Body of pancreas (tissue), 4 donors: Measurements from ENCODE around the gene DENND5B. TPM values are rescaled to one million over a fixed set of nuclear protein-coding genes. Genes with fewer than 3 reads are reported as not detected.
"Not testable (repeated sequence)": the region's sequence is repeated elsewhere in the genome, so short reads cannot be mapped to it uniquely, and the experiment has no call there.

Experiments used
- ATAC-seq: fragments of 150-250 bp; one replicate; pipeline ENCODE4 v1.9.1; 2016
- DNase-seq, 4 donors: peaks; one replicate each; pipeline ENCODE4 v3.0.0-alpha.2; 2019
- H3K27ac ChIP-seq, 4 donors: fragments of 200-600 bp; sonication (generic); 1 replicate in 3 of 4; 2 replicates in 1 of 4; pipeline versions ENCODE4 v1.5.1 to v1.6.1; 2016 to 2019; ENCODE audit warnings: mild to moderate bottlenecking in 1 of 4, mixed read lengths in 1 of 4, moderate library complexity in 1 of 4
- H3K27me3 ChIP-seq, 2 donors: fragments of 200-600 bp; sonication (generic); one replicate each; pipeline ENCODE4 v1.6.0; 2016; ENCODE audit warnings: mild to moderate bottlenecking in 1 of 2
- H3K36me3 ChIP-seq, 2 donors: fragments of 200-600 bp; sonication (generic); replicated peaks in 1 of 2; 2 replicates each; pipeline ENCODE4 v1.5.1; 2016; ENCODE audit warnings: low read depth in 2 of 2; ENCODE audit not compliant: insufficient read depth in 1 of 2
- H3K4me1 ChIP-seq: fragments of 200-600 bp; sonication (generic); one replicate; pipeline ENCODE4 v1.6.0; 2016
- H3K4me3 ChIP-seq, 2 donors: fragments of 200-600 bp; sonication (generic); 1 replicate in 1 of 2; 2 replicates in 1 of 2; pipeline ENCODE4 v1.5.1; 2016 to 2019
- H3K9me3 ChIP-seq, 3 donors: fragments of 200-600 bp; sonication (generic); 1 replicate in 2 of 3; 2 replicates in 1 of 3; pipeline ENCODE4 v1.5.1; 2016
- POLR2A ChIP-seq, 3 donors: fragments of 450-650 bp; IDR thresholded peaks; one replicate each; pipeline ENCODE4 v1.6.1; 2016; ENCODE audit warnings: antibody characterized with exemption in 3 of 3, mild to moderate bottlenecking in 2 of 3
- WGBS, 2 donors: methylation state at CpG; one replicate each; pipeline ENCODE4 v1.1.5; 2017; 5-methylcytosine and 5-hydroxymethylcytosine counted together
- intact Hi-C: fragments of 100-400 bp; cut with DNase I; formaldehyde crosslinking; loops from one replicate; pipeline ENCODE4 v1.15.1; 2023
- total RNA-seq, 2 donors: library from RNA; depleted of rRNA; stranded (reverse); fragments of >200 nt; gene quantifications; one replicate each; pipeline ENCODE4 v1.1.0, GENCODE V29; 2016
- TF ChIP-seq, protein P1 (sequence below), 7 experiments: fragments of 450-650 bp in 4 of 7; fragments of 200-600 bp in 3 of 7; sonication (generic) in 3 of 7; IDR thresholded peaks; one replicate each; pipeline ENCODE4 v1.5.1; 2016 to 2019; ENCODE audit warnings: antibody characterized with exemption in 7 of 7

DENND5B gene
- total RNA-seq, 2 donors from 2014 or later: 8.8 to 32.0 TPM

DNA sequence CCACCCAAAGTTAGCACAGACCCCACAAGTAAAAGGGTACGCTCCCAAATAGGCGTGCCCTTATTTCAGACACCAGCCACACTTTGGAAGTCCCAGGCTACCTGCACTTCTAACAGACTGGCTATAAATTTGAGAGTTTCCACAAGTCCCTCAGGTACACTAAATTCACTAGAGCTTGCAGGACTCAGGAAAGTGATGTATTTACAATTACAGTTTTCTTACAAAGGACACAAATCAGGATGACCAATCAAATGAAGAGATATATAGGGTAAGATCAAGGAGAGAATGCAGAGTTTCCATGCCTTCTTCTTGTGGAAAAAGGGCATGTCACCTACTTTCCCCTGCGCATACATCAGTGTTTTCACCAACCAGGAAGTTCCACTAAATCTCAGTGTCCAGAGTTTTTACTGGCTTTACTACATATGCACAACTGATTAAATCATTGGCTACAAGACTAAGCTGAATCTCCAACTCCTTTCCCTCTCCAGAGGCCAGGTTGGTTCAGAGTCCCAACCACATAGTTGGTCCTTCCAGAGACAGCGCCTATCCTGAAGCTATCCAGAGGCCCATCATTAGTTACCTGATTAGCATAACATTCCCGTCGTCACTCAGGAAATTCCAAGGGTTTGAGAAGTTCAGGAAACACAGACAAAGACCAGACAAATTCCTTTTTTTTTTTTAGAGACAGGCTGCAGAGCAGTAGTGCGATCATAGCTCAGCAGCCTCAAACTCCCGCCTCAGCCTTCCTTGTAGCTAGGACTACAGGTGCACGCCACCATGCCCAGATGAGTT lies 84.2 kb downstream of the DENND5B start:
- Histone ChIP-seq H3K4me3 (no peak overlapping the region), H3K36me3 (no peaks in the 10 kb centered on the region), H3K9me3 (peaks cover 0 to 4% (median 0%) of the 10 kb centered on the region in 3 donors), H3K27me3 (no peaks in the 10 kb centered on the region), H3K27ac (no peak overlapping the region), H3K4me1 (no peaks in the 10 kb centered on the region)
- DNase-seq (no peak), ATAC-seq (no peak)
- WGBS, 2 donors: 91 to 97% methylated on average over 9 of the region's 9 CpGs
- intact Hi-C loops: no loop called here
- TF ChIP-seq, protein P1, sequence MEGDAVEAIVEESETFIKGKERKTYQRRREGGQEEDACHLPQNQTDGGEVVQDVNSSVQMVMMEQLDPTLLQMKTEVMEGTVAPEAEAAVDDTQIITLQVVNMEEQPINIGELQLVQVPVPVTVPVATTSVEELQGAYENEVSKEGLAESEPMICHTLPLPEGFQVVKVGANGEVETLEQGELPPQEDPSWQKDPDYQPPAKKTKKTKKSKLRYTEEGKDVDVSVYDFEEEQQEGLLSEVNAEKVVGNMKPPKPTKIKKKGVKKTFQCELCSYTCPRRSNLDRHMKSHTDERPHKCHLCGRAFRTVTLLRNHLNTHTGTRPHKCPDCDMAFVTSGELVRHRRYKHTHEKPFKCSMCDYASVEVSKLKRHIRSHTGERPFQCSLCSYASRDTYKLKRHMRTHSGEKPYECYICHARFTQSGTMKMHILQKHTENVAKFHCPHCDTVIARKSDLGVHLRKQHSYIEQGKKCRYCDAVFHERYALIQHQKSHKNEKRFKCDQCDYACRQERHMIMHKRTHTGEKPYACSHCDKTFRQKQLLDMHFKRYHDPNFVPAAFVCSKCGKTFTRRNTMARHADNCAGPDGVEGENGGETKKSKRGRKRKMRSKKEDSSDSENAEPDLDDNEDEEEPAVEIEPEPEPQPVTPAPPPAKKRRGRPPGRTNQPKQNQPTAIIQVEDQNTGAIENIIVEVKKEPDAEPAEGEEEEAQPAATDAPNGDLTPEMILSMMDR (IDR thresholded peaks at IDR 0.05): no peak
- no peak for TF ChIP-seq POLR2A (IDR thresholded peaks at IDR 0.05)

DNA sequence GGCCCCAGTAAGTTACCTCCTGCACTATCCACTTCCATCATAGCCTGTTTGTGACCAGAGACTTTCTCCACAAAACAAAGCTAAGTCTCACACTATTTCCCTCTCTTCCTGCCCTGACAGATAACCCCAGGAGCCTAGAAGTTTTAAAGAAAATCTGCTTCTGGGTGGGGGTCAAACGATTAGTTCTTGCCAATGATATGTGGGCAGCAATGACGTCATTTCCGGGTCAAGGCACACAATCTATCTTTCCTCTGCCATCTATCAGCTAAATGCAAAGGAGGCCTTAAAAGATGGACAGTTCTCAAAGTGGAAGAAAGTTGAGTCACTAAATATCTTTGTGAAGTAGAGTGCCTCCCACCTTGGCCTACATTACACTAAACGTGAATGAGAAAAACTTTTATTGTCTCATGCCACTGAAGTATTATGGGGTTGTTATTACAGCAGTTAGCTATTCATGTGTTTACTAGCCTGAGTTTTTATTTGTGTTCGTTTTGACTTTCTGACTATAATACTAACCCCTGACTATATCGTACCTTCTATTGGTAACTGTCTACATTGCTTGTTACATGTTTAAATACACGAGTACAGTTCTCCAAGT lies 86.2 kb downstream of the DENND5B start:
- 86 to 90% methylated on average over 7 of the region's 7 CpGs for WGBS, 2 donors
- intact Hi-C loops: no loop called here

DNA sequence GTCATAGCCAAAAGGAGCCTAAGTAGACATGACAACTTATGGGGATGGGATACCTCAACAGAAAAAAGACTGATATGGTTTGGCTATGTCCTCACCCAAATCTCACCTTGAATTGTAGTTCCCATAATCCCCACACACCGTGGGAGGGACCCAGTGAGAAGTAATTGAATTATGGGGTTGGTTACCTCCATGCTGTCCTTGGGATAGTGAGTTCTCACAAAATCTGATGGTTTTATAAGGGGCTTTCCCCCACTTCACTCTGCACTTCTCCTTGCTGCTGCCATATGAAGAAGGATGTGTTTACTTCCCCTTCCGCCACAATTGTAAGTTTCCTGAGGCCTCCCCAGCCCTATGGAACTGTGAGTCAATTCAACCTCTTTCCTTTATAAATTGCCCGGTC lies 89.9 kb downstream of the DENND5B start:
- peaks cover 12% of the 10 kb centered on the region for H3K4me1 ChIP-seq
- H3K27ac ChIP-seq, ATAC-seq, DNase-seq, H3K9me3 ChIP-seq, H3K36me3 ChIP-seq, H3K27me3 ChIP-seq, intact Hi-C loops, H3K4me3 ChIP-seq: not testable (repeated sequence)
- WGBS, 2 donors: 90 to 92% methylated on average over 3 of the region's 3 CpGs

More for the DNA sequence above, 86.2 kb downstream of the DENND5B start:
- Histone ChIP-seq H3K4me1 (peaks cover 2% of the 10 kb centered on the region), H3K9me3 (peaks cover 0 to 4% (median 0%) of the 10 kb centered on the region in 3 donors), H3K27ac (no peak overlapping the region), H3K36me3 (no peaks in the 10 kb centered on the region), H3K4me3 (no peak overlapping the region), H3K27me3 (no peaks in the 10 kb centered on the region)
- no peak for DNase-seq
- ATAC-seq: no peak
- no peak for TF ChIP-seq POLR2A (IDR thresholded peaks at IDR 0.05)
- TF ChIP-seq, protein P1 (IDR thresholded peaks at IDR 0.05): no peak

DNA sequence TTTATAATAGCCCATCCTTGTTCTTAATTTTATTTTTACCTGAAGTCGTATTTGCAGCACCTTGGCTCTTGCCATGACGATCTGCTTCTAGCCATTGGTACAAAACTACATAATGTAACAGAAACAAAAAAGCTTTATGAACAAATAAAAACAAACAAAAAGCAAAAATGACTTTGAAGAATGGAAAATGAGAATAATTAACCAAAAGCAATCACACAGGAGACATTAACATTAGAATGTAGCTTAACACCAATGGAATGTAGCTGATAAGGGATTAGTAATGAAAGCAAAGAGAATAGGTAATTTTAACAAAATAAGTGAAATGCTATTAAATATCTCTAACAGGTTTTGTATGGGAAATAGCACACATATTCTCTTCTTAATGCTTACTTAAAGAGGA lies 91.4 kb downstream of the DENND5B start:
- TF ChIP-seq, protein P1 (IDR thresholded peaks at IDR 0.05): no peak
- no peak for TF ChIP-seq POLR2A (IDR thresholded peaks at IDR 0.05)
- intact Hi-C loops: no loop called here
- 82 to 86% methylated on average over 2 of the region's 2 CpGs for WGBS, 2 donors
- Histone ChIP-seq H3K4me3 (no peak overlapping the region), H3K36me3 (no peaks in the 10 kb centered on the region), H3K4me1 (peaks cover 12% of the 10 kb centered on the region), H3K27me3 (no peaks in the 10 kb centered on the region), H3K27ac (no peak overlapping the region), H3K9me3 (no peaks in the 10 kb centered on the region)
- no peak for DNase-seq
- ATAC-seq: no peak

DNA sequence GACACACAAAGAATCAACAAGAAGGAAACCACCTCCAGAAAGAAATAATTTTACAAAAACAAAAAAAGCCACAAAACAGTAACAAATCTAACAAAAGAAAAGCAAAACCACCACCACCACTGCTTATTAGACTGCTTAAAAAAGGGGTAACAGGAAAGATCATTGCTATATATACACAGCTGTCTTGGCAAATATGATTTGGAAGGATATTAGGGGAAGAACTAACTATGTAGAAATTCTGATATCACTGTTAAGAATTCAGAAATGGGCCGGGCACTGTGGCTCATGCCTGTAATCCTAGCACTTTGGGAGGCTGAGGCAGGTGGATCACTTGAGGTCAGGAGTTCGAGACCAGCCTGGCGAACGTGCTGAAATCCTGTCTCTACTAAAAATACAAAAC lies 92.5 kb downstream of the DENND5B start:
- ATAC-seq (no peak), DNase-seq (no peak)
- H3K9me3 ChIP-seq: no peaks in the 10 kb centered on the region
- H3K4me1 ChIP-seq: peaks cover 12% of the 10 kb centered on the region
- 90 to 98% methylated on average over 4 of the region's 4 CpGs for WGBS, 2 donors
- no peaks in the 10 kb centered on the region for H3K36me3 ChIP-seq
- no peak overlapping the region for H3K27ac ChIP-seq
- intact Hi-C loops: no loop called here
- TF ChIP-seq POLR2A (IDR thresholded peaks at IDR 0.05): no peak
- TF ChIP-seq, protein P1 (IDR thresholded peaks at IDR 0.05): no peak
- no peaks in the 10 kb centered on the region for H3K27me3 ChIP-seq
- no peak overlapping the region for H3K4me3 ChIP-seq
